ENCODE measurements around the gene RABL6.
A peak's percentile ranks its signal among the peaks of the same experiment; 100 is the strongest.
"Not testable (repeated sequence)": the region's sequence is repeated elsewhere in the genome, so short reads cannot be mapped to it uniquely, and the experiment has no call there.

DNA sequence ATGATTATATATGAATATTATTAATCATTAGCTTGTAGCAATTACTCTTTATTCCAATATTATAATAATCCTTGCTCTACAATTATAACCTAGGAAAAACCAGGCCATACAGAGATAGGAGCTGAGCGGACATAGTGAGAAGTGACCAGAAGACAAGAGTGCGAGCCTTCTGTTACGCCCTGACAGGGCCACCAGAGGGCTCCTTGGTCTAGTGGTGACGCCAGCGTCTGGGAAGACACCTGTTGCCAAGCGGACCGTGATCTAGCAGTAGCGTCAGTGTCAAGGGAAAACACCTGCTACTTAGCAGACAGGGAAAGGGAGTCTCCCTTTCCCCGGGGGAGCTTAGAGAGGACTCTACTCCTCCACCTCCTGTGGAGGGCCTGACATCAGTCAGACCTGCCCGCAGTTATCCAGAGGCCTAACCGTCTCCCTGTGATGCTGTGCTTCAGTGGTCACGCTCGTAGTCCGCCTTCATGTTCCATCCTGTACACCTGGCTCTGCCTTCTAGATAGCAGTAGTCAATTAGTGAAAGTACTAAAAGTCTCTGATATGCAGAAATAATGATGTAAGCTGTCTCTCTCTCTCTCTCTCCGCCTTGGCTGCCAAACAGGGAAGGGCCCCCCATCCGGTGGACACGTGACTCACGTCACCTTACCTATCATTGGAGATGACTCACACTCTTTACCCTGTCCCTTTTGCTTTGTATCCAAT lies 41.2 kb upstream of the RABL6 start:
- TF ChIP-seq CTCF (conservative IDR thresholded peaks at IDR 0.05; ENCODE audit: low read depth, low read length) = peak; percentile 19
- TF ChIP-seq RFX5 (IDR thresholded peaks at IDR 0.05; ENCODE audit: low read depth, low read length); RCOR1 (IDR thresholded peaks at IDR 0.05; ENCODE audit: insufficient replicate concordance, low read length): not testable (repeated sequence)

Measured in IMR-90 (cell line).